Activated T-cell treated with anti-CD3 and anti-CD28 coated beads, Interleukin-2, amount 50 U/mL, for 4 hours (primary cell): ENCODE results near the gene LDLRAD3. TPM values are rescaled to one million over a fixed set of nuclear protein-coding genes. Genes with fewer than 3 reads are reported as not detected.
"Not testable (repeated sequence)": the region's sequence is repeated elsewhere in the genome, so short reads cannot be mapped to it uniquely, and the experiment has no call there.

Experiments used
- ATAC-seq, 2 donors: fragments of 200-7000 bp; cut with Tn5 transposase; one replicate each; pipeline ENCODE4 v1.10.0; 2021
- DNase-seq: peaks from one replicate; pipeline ENCODE4 v3.0.0-alpha.2; 2020
- H3K27me3 Mint-ChIP-seq: one replicate; pipeline ENCODE4 v1.8.0; 2021; ENCODE audit warnings: low read depth, mixed read lengths
- H3K36me3 Mint-ChIP-seq: one replicate; pipeline ENCODE4 v1.8.0; 2022; ENCODE audit warnings: mixed read lengths; ENCODE audit not compliant: insufficient read depth
- H3K4me1 Mint-ChIP-seq: one replicate; pipeline ENCODE4 v1.8.0; 2021; ENCODE audit warnings: low read depth, mixed read lengths
- H3K4me3 Mint-ChIP-seq: one replicate; pipeline ENCODE4 v1.8.0; 2021; ENCODE audit warnings: mild to moderate bottlenecking, moderate library complexity, mixed read lengths
- H3K9me3 Mint-ChIP-seq: one replicate; pipeline ENCODE4 v1.8.0; 2021; ENCODE audit warnings: mixed read lengths
- total RNA-seq, 3 donors: library from RNA; stranded (reverse); gene quantifications; one replicate each; pipeline ENCODE4 v1.2.1, GENCODE V29; 2021

The LDLRAD3 gene
- total RNA-seq, 3 donors from 2014 or later = 0.29 to 0.76 (median 0.71) TPM

DNA sequence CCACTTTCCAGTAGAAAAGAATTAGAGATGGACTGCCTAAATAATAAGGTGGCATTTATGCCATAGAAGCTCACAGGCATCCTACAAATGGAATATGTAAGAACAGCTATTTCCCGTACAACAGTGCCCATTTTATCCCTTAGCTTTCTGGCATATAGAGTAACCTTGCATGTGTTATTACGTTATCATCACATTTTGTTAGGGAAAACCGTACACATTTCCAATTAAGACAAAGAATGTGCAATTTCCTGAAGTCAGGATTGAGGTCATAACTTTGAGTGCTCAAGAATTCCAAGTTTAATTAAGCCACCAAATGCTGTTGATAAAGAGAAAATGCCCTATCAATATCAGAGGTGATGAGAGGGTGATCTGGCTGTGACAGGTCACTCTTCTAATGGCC is 58.9 kb downstream of the LDLRAD3 start:
- H3K4me3 Mint-ChIP-seq = no peak overlapping the region
- no peak for DNase-seq
- H3K27me3 Mint-ChIP-seq = no peaks in the 10 kb centered on the region
- no peak for ATAC-seq
- no peaks in the 10 kb centered on the region for H3K36me3 Mint-ChIP-seq
- H3K4me1 Mint-ChIP-seq = no peaks in the 10 kb centered on the region
- H3K9me3 Mint-ChIP-seq = peaks cover 6% of the 10 kb centered on the region

DNA sequence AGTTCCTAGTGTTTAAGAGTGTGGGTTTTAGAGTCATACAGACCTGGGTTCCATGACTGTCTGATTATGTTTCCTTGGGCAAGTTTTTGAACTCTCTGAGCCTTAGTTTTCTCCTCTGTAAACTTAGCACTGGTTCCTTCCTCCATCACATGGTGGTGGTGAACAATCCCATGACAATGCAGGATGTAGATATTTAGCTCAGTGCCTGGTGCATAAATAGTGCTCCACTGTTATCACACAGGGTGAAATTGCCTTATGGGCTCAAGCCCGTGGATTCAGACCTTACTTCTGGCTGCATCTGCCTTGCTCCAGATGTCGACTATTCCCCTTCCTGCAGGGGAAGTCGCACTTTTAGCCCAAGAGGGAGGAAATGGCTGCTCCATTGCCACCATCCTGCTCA is 62.7 kb downstream of the LDLRAD3 start:
- ATAC-seq (no peak), DNase-seq (no peak)
- Mint-ChIP-seq H3K27me3 (peaks cover 4% of the 10 kb centered on the region), H3K4me1 (no peaks in the 10 kb centered on the region), H3K36me3 (no peaks in the 10 kb centered on the region), H3K4me3 (no peak overlapping the region), H3K9me3 (peaks cover 6% of the 10 kb centered on the region)

- DNase-seq (no peak), ATAC-seq (no peak)
- Mint-ChIP-seq H3K4me3 (no peak overlapping the region), H3K9me3 (peaks cover 6% of the 10 kb centered on the region), H3K27me3 (peaks cover 4% of the 10 kb centered on the region), H3K36me3 (no peaks in the 10 kb centered on the region), H3K4me1 (no peaks in the 10 kb centered on the region)
Measured at GRCh38 chr11:36007127-36007655, 63.3 kb downstream of the LDLRAD3 start.

- no peak for DNase-seq
- H3K27me3 Mint-ChIP-seq = peaks cover 7% of the 10 kb centered on the region
- no peak for ATAC-seq
- H3K9me3 Mint-ChIP-seq = peaks cover 6% of the 10 kb centered on the region
- no peak overlapping the region for H3K4me3 Mint-ChIP-seq
- H3K36me3 Mint-ChIP-seq = no peaks in the 10 kb centered on the region
- H3K4me1 Mint-ChIP-seq = no peaks in the 10 kb centered on the region
Measured at GRCh38 chr11:36008584-36008983, 64.7 kb downstream of the LDLRAD3 start.

DNA sequence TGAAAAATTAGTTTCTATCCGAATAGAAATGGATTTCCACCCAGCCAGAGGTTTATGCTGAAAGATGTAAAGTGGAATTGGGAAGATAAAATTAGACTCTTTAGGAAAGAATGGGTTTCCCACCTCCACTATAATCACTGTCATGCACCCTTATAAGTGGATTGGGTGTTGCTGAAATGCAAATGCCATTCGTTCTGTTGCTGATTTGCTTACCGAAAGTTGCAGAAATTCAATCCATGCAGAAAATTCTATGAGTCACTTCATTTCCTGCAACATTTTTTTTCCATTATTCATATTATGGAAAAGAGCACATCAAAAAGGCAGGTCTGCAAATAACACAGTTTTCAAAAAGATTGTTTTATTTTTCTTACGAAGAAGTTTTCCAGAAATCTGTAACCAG is 65.6 kb downstream of the LDLRAD3 start:
- H3K4me1 Mint-ChIP-seq = no peaks in the 10 kb centered on the region
- peaks cover 8% of the 10 kb centered on the region for H3K27me3 Mint-ChIP-seq
- no peak for ATAC-seq
- no peak for DNase-seq
- no peak overlapping the region for H3K4me3 Mint-ChIP-seq
- peaks cover 6% of the 10 kb centered on the region for H3K9me3 Mint-ChIP-seq
- H3K36me3 Mint-ChIP-seq = no peaks in the 10 kb centered on the region

- Mint-ChIP-seq H3K4me3 (no peak overlapping the region), H3K9me3 (peaks cover 5% of the 10 kb centered on the region), H3K36me3 (no peaks in the 10 kb centered on the region), H3K4me1 (no peaks in the 10 kb centered on the region), H3K27me3 (peaks cover 8% of the 10 kb centered on the region)
- DNase-seq (no peak), ATAC-seq (no peak)
Measured at GRCh38 chr11:36010010-36010740, 66.3 kb downstream of the LDLRAD3 start.

GRCh38 chr11:36011574-36011973 is 67.7 kb downstream of the LDLRAD3 start:
- Mint-ChIP-seq H3K36me3 (no peaks in the 10 kb centered on the region), H3K4me3 (no peak overlapping the region)

GRCh38 chr11:36012455-36012854 is 68.6 kb downstream of the LDLRAD3 start:
- no peak for ATAC-seq
- Mint-ChIP-seq H3K9me3 (no peaks in the 10 kb centered on the region), H3K27me3 (peaks cover 8% of the 10 kb centered on the region), H3K36me3 (no peaks in the 10 kb centered on the region), H3K4me3 (no peak overlapping the region), H3K4me1 (no peaks in the 10 kb centered on the region)
- no peak for DNase-seq

More at GRCh38 chr11:36011574-36011973, 67.7 kb downstream of the LDLRAD3 start:
- ATAC-seq (no peak), DNase-seq (no peak)
- no peaks in the 10 kb centered on the region for H3K9me3 Mint-ChIP-seq
- H3K27me3 Mint-ChIP-seq = peaks cover 8% of the 10 kb centered on the region
- no peaks in the 10 kb centered on the region for H3K4me1 Mint-ChIP-seq

GRCh38 chr11:36012979-36013378 is 69.1 kb downstream of the LDLRAD3 start:
- Mint-ChIP-seq H3K4me3 (no peak overlapping the region), H3K27me3 (peaks cover 8% of the 10 kb centered on the region), H3K9me3 (no peaks in the 10 kb centered on the region), H3K36me3 (no peaks in the 10 kb centered on the region), H3K4me1 (no peaks in the 10 kb centered on the region)
- no peak for ATAC-seq
- no peak for DNase-seq

GRCh38 chr11:36013446-36013845 is 69.6 kb downstream of the LDLRAD3 start:
- not testable (repeated sequence) for H3K27me3 Mint-ChIP-seq, H3K4me3 Mint-ChIP-seq, H3K9me3 Mint-ChIP-seq, H3K36me3 Mint-ChIP-seq, ATAC-seq, H3K4me1 Mint-ChIP-seq, DNase-seq

GRCh38 chr11:36013950-36014897 is 70.4 kb downstream of the LDLRAD3 start:
- H3K27me3 Mint-ChIP-seq = peaks cover 4% of the 10 kb centered on the region
- no peaks in the 10 kb centered on the region for H3K9me3 Mint-ChIP-seq
- H3K4me3 Mint-ChIP-seq = no peak overlapping the region
- H3K4me1 Mint-ChIP-seq = no peaks in the 10 kb centered on the region
- DNase-seq (no peak), ATAC-seq (no peak)
- no peaks in the 10 kb centered on the region for H3K36me3 Mint-ChIP-seq

- Mint-ChIP-seq H3K36me3 (no peaks in the 10 kb centered on the region), H3K27me3 (peaks cover 4% of the 10 kb centered on the region), H3K9me3 (no peaks in the 10 kb centered on the region), H3K4me1 (no peaks in the 10 kb centered on the region), H3K4me3 (no peak overlapping the region)
- no peak for DNase-seq
- ATAC-seq = no peak
Measured at GRCh38 chr11:36014898-36015665, 71.2 kb downstream of the LDLRAD3 start.

DNA sequence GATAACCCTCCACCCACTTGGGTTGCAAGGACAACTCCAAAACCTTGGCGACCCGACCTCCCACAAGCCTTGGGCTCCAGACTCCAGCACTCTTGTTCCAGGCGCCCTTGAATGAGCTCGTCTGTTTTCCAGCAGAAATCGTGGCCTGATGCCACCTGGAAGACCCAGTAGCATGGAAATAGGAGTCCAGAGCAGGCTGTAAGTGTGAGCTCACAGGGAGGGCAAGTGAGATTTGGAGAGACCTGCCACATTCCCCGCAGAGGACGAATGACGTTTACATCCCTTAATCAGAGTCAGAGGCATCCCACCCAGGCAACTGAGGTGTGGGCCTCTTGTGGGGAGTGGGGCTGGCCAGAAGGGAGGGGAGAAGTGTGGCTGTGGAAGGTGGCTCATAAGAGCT is 71.9 kb downstream of the LDLRAD3 start:
- DNase-seq = no peak
- H3K9me3 Mint-ChIP-seq = no peaks in the 10 kb centered on the region
- no peaks in the 10 kb centered on the region for H3K36me3 Mint-ChIP-seq

DNA sequence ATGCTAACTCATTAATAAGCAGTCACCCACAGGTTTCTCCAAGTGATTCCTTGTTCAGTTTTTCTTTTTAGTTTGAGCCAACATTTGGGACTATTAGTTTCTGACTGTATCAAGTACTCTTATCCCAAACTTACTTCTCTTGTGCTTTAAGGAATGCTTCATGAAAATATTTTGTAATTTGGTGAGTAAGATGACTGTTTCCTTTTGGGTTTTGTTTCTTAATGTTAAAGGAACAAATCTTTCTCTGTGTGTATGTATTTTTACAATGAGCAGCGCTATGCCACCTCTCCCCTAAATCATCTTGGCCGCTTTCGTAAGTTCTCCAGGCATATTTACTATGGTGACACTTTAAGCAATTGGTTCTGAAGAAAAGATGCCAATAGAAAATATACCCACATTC is 72.4 kb downstream of the LDLRAD3 start:
- ATAC-seq (no peak), DNase-seq (no peak)
- H3K4me1 Mint-ChIP-seq = no peaks in the 10 kb centered on the region
- H3K9me3 Mint-ChIP-seq = no peaks in the 10 kb centered on the region
- H3K27me3 Mint-ChIP-seq = peaks cover 4% of the 10 kb centered on the region
- H3K4me3 Mint-ChIP-seq = no peak overlapping the region
- H3K36me3 Mint-ChIP-seq = no peaks in the 10 kb centered on the region

More for the DNA sequence above, 71.9 kb downstream of the LDLRAD3 start:
- H3K4me1 Mint-ChIP-seq = no peaks in the 10 kb centered on the region
- peaks cover 4% of the 10 kb centered on the region for H3K27me3 Mint-ChIP-seq
- no peak overlapping the region for H3K4me3 Mint-ChIP-seq
- no peak for ATAC-seq
